ENCODE results near the gene FBXO31.

Gene FBXO31

GRCh38 chr16:87360862-87361610 lies 22.5 kb downstream of the FBXO31 start:
- Histone ChIP-seq H3K9me2 (replicated peaks; ENCODE audit: insufficient read depth, low read length) (no peaks in the 10 kb centered on the region), H3K4me2 (ENCODE audit: low read depth, low read length) (no peak overlapping the region), H3K79me2 (ENCODE audit: low read length) (no peaks in the 10 kb centered on the region), H3K36me3 (replicated peaks; ENCODE audit: insufficient read depth, low read length) (no peaks in the 10 kb centered on the region), H3K9ac (ENCODE audit: low read length) (no peak overlapping the region), H3K9me3 (replicated peaks; ENCODE audit: insufficient read depth, low read length) (no peaks in the 10 kb centered on the region), H3K4me3 (ENCODE audit: low read length) (no peak overlapping the region), H3F3A (ENCODE audit: insufficient read depth, low read length) (no peaks in the 10 kb centered on the region), H2AFZ (ENCODE audit: low read length) (no peak overlapping the region), H3K27ac (ENCODE audit: low read length) (no peak overlapping the region), H3K27me3 (replicated peaks; ENCODE audit: insufficient read depth, low read length) (no peaks in the 10 kb centered on the region), H3K4me1 (ENCODE audit: low read length) (no peaks in the 10 kb centered on the region), H4K20me1 (ENCODE audit: insufficient read depth, low read length) (no peaks in the 10 kb centered on the region)
- DNase-seq, result no peak
- TF ChIP-seq, protein P1, sequence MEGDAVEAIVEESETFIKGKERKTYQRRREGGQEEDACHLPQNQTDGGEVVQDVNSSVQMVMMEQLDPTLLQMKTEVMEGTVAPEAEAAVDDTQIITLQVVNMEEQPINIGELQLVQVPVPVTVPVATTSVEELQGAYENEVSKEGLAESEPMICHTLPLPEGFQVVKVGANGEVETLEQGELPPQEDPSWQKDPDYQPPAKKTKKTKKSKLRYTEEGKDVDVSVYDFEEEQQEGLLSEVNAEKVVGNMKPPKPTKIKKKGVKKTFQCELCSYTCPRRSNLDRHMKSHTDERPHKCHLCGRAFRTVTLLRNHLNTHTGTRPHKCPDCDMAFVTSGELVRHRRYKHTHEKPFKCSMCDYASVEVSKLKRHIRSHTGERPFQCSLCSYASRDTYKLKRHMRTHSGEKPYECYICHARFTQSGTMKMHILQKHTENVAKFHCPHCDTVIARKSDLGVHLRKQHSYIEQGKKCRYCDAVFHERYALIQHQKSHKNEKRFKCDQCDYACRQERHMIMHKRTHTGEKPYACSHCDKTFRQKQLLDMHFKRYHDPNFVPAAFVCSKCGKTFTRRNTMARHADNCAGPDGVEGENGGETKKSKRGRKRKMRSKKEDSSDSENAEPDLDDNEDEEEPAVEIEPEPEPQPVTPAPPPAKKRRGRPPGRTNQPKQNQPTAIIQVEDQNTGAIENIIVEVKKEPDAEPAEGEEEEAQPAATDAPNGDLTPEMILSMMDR (IDR thresholded peaks at IDR 0.05; ENCODE audit: low read length), result no peak
- TF ChIP-seq EZH2phosphoT487 (IDR thresholded peaks at IDR 0.05; ENCODE audit: low read length) (no peak), EZH2 (optimal IDR thresholded peaks at IDR 0.05; ENCODE audit: low read depth, low read length) (no peak)

GRCh38 chr16:87359121-87359520 lies 24.5 kb downstream of the FBXO31 start:
- H3K9me3 ChIP-seq (replicated peaks; ENCODE audit: insufficient read depth, low read length), result no peaks in the 10 kb centered on the region
- no peak overlapping the region for H3K4me2 ChIP-seq (ENCODE audit: low read depth, low read length)
- no peak overlapping the region for H2AFZ ChIP-seq (ENCODE audit: low read length)
- H4K20me1 ChIP-seq (ENCODE audit: insufficient read depth, low read length), result no peaks in the 10 kb centered on the region
- DNase-seq, result no peak
- H3K4me3 ChIP-seq (ENCODE audit: low read length), result no peak overlapping the region
- H3K27me3 ChIP-seq (replicated peaks; ENCODE audit: insufficient read depth, low read length), result no peaks in the 10 kb centered on the region
- H3K4me1 ChIP-seq (ENCODE audit: low read length), result no peaks in the 10 kb centered on the region
- no peaks in the 10 kb centered on the region for H3K9me2 ChIP-seq (replicated peaks; ENCODE audit: insufficient read depth, low read length)
- H3K36me3 ChIP-seq (replicated peaks; ENCODE audit: insufficient read depth, low read length), result no peaks in the 10 kb centered on the region
- H3K27ac ChIP-seq (ENCODE audit: low read length), result no peak overlapping the region
- no peaks in the 10 kb centered on the region for H3K79me2 ChIP-seq (ENCODE audit: low read length)
- H3F3A ChIP-seq (ENCODE audit: insufficient read depth, low read length), result no peaks in the 10 kb centered on the region
- TF ChIP-seq, protein P1 (IDR thresholded peaks at IDR 0.05; ENCODE audit: low read length), result no peak
- TF ChIP-seq EZH2phosphoT487 (IDR thresholded peaks at IDR 0.05; ENCODE audit: low read length), result no peak
- TF ChIP-seq EZH2 (optimal IDR thresholded peaks at IDR 0.05; ENCODE audit: low read depth, low read length), result no peak
- H3K9ac ChIP-seq (ENCODE audit: low read length), result no peak overlapping the region

- no peaks in the 10 kb centered on the region for H3K36me3 ChIP-seq (replicated peaks; ENCODE audit: insufficient read depth, low read length)
- H2AFZ ChIP-seq (ENCODE audit: low read length), result no peak overlapping the region
- no peak overlapping the region for H3K4me2 ChIP-seq (ENCODE audit: low read depth, low read length)
- H3K79me2 ChIP-seq (ENCODE audit: low read length), result no peaks in the 10 kb centered on the region
- no peaks in the 10 kb centered on the region for H4K20me1 ChIP-seq (ENCODE audit: insufficient read depth, low read length)
- no peaks in the 10 kb centered on the region for H3K4me1 ChIP-seq (ENCODE audit: low read length)
- H3K9ac ChIP-seq (ENCODE audit: low read length), result no peak overlapping the region
- H3K4me3 ChIP-seq (ENCODE audit: low read length), result no peak overlapping the region
- no peaks in the 10 kb centered on the region for H3F3A ChIP-seq (ENCODE audit: insufficient read depth, low read length)
- H3K27ac ChIP-seq (ENCODE audit: low read length), result no peak overlapping the region
- H3K27me3 ChIP-seq (replicated peaks; ENCODE audit: insufficient read depth, low read length), result no peaks in the 10 kb centered on the region
- TF ChIP-seq, protein P1 (IDR thresholded peaks at IDR 0.05; ENCODE audit: low read length), result no peak
- TF ChIP-seq EZH2 (optimal IDR thresholded peaks at IDR 0.05; ENCODE audit: low read depth, low read length), result no peak
- no peak for TF ChIP-seq EZH2phosphoT487 (IDR thresholded peaks at IDR 0.05; ENCODE audit: low read length)
- no peaks in the 10 kb centered on the region for H3K9me2 ChIP-seq (replicated peaks; ENCODE audit: insufficient read depth, low read length)
- DNase-seq, result no peak
- no peaks in the 10 kb centered on the region for H3K9me3 ChIP-seq (replicated peaks; ENCODE audit: insufficient read depth, low read length)
Measured at GRCh38 chr16:87358696-87359095, 24.9 kb downstream of the FBXO31 start.

Measured in MM.1S (cell line).